Measurements from ENCODE around the gene ANKHD1. TPM values are rescaled to one million over a fixed set of nuclear protein-coding genes. Genes with fewer than 3 reads are reported as not detected.
A peak's percentile ranks its signal among the peaks of the same experiment; 100 is the strongest.

The ANKHD1 gene
- total and polyA plus RNA-seq, 4 donors: 33.2 to 116 (median 60.1) TPM

DNA sequence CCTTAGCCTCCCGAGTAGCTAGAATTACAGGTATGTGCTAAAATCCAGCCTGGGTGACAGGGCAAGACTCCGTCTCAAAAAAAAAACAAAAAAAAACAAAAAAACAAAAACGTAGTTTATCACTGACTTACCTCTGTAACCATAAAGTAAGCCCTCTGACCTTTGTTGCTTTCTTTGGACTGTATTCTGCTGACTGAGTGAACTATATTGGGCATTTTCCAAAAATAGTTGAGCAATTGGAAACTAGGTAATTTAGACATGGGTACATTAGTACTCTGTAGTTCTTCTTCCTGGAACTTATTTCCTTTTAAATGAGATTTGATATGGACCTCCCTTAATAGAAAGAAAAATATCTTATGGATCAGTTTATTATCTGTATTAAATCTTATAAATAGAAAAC lies 66.6 kb downstream of the ANKHD1 start:
- 28% methylated on average over 3 of the region's 3 CpGs for WGBS
- Histone ChIP-seq H3K36me3 (ENCODE audit: control insufficient read depth in 4 of 4, insufficient read depth in 3 of 4, low read depth in 1 of 4, low read length in 3 of 4) (peaks cover 4 to 16% (median 8%) of the 10 kb centered on the region in 4 donors), H3K27ac (ENCODE audit: low read depth in 1 of 2, low read length in 2 of 2) (peak overlapping the region; percentile 25 to 45)

More for the DNA sequence above, 66.6 kb downstream of the ANKHD1 start:
- no peak overlapping the region for H3K4me3 ChIP-seq (ENCODE audit: low read depth in 1 of 3, low read length in 3 of 3)
- no peak overlapping the region for H3K9ac ChIP-seq (ENCODE audit: low read depth in 1 of 2, low read length in 2 of 2)
- no peaks in the 10 kb centered on the region for H3K27me3 ChIP-seq (ENCODE audit: control insufficient read depth in 4 of 4, insufficient read depth in 4 of 4, low read length in 3 of 4)
- peaks cover 3 to 13% (median 9%) of the 10 kb centered on the region in 4 donors for H3K4me1 ChIP-seq (ENCODE audit: control insufficient read depth in 4 of 4, insufficient read depth in 4 of 4, low read length in 3 of 4)
- no peaks in the 10 kb centered on the region for H3K9me3 ChIP-seq (ENCODE audit: control insufficient read depth in 4 of 4, low read length in 3 of 4)
- DNase-seq (ENCODE audit: low spot score): no peak
- TF ChIP-seq FOXA1 (IDR thresholded peaks at IDR 0.05): no peak
- TF ChIP-seq, protein P1, sequence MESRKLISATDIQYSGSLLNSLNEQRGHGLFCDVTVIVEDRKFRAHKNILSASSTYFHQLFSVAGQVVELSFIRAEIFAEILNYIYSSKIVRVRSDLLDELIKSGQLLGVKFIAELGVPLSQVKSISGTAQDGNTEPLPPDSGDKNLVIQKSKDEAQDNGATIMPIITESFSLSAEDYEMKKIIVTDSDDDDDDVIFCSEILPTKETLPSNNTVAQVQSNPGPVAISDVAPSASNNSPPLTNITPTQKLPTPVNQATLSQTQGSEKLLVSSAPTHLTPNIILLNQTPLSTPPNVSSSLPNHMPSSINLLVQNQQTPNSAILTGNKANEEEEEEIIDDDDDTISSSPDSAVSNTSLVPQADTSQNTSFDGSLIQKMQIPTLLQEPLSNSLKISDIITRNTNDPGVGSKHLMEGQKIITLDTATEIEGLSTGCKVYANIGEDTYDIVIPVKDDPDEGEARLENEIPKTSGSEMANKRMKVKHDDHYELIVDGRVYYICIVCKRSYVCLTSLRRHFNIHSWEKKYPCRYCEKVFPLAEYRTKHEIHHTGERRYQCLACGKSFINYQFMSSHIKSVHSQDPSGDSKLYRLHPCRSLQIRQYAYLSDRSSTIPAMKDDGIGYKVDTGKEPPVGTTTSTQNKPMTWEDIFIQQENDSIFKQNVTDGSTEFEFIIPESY (IDR thresholded peaks at IDR 0.05): no peak
- peak; percentile 32 for TF ChIP-seq HNF4G (IDR thresholded peaks at IDR 0.05)
- TF ChIP-seq REST (IDR thresholded peaks at IDR 0.05): peak; percentile 44
- TF ChIP-seq GABPA (IDR thresholded peaks at IDR 0.05 in 1 of 2, conservative IDR thresholded peaks at IDR 0.05 in 1 of 2): peak in 1 of 2 donors; percentile 42
- TF ChIP-seq EGR1 (IDR thresholded peaks at IDR 0.05; ENCODE audit: low read depth in 2 of 2): peak in 1 of 2 donors; percentile 61
- peak; percentile 68 for TF ChIP-seq FOXA2 (IDR thresholded peaks at IDR 0.05)
- peak; percentile 37 to 51 for TF ChIP-seq RAD21 (IDR thresholded peaks at IDR 0.05)
- peak; percentile 85 to 89 for TF ChIP-seq HNF4A (conservative IDR thresholded peaks at IDR 0.05)
- peak; percentile 46 for TF ChIP-seq SP1 (IDR thresholded peaks at IDR 0.05)
- TF ChIP-seq YY1 (IDR thresholded peaks at IDR 0.05): peak; percentile 59
- no peak for TF ChIP-seq TAF1 (conservative IDR thresholded peaks at IDR 0.05)
- peak; percentile 92 for TF ChIP-seq NR2F2 (IDR thresholded peaks at IDR 0.05)
- no peak for TF ChIP-seq CTCF (IDR thresholded peaks at IDR 0.05; ENCODE audit: low read depth, low read length, missing input control)
- peak; percentile 66 to 82 for TF ChIP-seq RXRA (IDR thresholded peaks at IDR 0.05)
- TF ChIP-seq, protein P2, sequence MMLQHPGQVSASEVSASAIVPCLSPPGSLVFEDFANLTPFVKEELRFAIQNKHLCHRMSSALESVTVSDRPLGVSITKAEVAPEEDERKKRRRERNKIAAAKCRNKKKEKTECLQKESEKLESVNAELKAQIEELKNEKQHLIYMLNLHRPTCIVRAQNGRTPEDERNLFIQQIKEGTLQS (IDR thresholded peaks at IDR 0.05): peak; percentile 40
- peak; percentile 54 to 55 for TF ChIP-seq JUND (IDR thresholded peaks at IDR 0.05)
- TF ChIP-seq, protein P3, sequence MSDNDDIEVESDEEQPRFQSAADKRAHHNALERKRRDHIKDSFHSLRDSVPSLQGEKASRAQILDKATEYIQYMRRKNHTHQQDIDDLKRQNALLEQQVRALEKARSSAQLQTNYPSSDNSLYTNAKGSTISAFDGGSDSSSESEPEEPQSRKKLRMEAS (IDR thresholded peaks at IDR 0.05): peak; percentile 88
